Fibroblast of upper back skin (primary cell): ENCODE measurements around the gene ZNF778.

Experiments
- DNase-seq: peaks from one replicate; pipeline ENCODE4 v3.0.0-alpha.2; 2013

ZNF778 gene

DNA sequence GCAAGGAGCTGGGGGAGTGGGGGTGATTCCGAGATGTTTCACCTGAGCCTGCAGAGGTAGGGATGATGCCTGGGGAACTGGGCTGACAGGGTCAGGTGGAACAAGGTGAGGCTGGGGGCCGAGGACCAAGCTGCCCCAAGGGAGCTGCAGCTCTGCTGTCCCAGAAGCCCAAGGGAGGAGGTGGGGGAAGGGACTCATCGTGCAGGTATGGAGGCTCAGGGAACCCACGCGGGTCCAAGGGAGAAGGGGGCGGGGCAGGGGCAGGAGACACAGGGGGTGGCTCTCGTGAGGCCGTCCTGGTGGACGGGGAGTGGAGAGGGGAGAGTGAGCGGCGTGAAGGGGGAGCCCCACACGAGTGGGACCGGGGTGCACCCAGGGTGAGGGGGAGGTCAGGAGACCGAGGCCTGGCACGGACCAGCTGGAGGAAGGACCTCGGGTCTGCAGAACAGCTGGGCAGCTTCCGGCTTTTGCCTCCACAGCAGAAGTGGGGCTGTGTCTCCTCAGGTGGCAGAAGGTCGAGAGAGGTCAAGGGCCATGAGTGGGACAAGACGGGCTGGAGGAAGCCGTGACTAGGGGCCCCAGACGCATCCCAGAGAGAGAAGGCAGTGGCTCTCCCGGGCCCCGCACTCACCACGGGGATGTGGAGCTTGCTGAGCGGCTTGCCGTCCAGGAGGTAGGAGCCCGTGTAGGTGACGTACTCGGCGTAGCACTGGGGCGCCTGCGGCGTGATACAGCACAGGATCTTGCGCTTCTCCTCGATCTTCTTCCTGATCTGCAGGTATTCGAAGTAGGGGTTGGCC lies 61.1 kb downstream of the ZNF778 start:
- DNase-seq = no peak

DNA sequence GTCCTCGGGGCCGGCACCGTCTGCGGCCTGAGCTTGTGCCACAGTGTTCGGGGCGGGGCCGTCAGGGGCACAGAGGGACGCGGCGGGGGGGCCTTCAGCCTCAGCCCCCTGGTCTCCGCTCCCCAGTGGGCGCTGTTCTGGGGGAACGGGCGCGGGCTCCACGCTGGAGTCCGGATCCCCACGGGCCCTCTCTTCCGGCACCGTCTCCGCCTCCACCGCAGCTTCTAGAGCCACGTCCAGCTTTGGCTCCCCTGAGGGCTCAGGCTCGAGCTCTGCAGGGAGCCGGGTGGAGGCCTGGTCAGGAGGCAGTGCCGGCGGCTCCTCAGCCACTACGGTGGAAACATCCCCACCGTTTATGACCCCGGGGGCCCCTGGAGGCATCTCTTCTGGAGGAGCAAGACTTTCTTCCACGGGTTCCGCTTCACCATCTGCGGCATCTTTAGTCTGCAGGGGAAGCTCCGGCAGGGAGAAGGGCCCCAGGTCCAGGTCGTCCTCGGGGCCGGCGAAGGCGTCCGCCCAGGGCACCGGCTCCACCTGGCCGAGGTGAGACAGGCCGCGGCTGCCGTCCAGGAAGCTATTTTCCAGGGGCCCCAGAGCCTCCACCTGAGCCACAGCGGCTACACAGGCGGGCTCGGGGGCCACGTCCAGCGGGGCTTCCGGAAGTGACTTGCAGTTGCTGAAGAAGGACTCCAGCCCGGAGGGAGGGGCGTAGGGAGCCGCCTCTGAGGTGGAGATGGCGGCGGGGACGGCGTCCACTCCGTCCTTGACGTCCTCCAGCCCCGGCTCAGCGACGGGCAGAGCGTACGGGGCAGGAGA lies 62.4 kb downstream of the ZNF778 start:
- DNase-seq = no peak

DNA sequence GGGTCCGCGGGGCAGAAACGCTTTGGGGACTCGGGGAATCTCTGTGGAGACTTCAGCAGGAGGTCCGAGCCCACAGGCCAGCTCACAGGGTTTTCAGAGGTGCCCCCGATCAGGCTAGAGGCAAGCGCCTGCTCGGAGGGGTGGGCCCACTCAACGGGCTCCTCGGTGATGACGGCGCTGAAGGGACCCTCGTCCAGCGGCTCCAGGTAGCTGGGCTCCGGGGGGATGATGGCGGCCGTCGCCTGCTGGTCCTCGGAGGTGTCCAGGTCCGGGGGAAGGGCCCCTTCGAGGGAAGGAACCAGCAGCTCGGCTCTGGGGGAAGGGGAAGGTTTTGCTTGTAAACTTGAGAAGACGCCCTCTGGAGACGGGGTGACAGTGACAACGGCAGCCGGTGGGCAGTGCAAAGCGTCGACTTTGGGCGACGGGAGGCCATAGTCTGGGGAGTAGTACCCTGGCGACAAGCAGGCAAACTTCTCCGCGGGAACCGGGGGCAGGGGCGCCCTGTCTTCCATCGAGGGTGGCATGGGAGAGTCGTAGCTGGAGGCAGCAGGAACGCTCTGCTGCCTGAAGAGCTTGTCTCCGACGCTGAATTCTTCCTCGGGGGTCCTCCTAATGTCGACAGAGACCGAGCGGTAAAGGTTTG lies 63.2 kb downstream of the ZNF778 start:
- no peak for DNase-seq

DNA sequence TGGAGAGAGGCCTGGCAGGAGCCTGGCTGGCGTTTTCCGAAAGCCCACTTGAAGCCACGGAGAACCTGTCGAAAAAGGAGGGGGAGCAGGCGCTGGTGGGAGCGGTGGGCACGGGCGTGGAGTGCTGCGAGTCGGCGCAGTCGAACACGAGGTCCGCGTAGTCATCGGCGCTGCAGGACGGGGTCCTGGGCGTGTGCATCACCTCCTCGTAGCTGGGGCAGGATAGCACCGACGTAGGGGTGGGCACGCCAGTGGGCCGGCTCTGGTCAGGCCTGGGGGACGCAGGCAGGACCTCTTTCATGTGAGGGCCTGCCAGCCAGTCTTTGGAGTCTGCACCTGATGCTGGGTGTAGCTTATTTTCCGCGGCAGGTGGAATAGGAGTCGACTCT lies 63.7 kb downstream of the ZNF778 start:
- DNase-seq = no peak

DNA sequence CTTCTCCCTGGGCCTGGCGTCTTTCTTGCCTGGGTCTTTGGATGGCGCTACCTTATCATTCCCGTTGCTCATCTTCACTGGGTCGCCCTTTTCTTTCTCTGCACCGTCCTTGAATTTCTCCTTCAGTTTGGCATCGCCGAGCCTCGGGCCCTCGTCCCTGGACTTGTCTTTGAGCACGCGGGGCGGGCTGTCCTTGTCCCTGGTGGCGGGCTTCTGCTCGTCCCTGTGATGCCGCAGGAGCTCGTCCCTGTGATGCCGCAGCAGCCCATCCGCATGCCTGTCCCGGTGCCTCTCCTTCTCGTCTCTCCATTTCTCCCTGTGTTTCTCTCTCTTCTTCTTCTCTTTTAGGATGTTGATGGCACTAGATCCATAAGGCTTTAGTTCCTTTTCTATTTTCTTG lies 64.3 kb downstream of the ZNF778 start:
- no peak for DNase-seq

DNA sequence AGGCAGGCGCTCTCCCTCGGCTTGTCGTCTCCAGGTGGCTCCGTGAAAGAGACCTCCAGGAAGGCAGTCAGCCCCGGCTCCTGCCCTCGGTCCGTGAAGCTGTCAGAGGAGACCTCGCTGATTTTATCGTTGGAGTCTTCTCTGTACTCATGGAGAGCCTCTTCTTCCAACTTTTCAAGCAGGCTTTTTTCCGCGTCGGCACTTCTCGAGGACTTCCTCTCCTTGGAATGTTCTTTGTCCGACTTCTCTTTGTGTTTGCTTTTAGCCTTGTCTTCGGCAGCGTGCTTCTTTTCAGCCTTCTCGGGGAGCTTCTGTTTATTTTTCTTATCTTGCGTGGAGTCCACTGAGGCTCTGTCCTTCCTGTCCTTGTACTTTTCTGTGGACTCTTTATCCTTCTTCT lies 65.0 kb downstream of the ZNF778 start:
- DNase-seq = no peak

DNA sequence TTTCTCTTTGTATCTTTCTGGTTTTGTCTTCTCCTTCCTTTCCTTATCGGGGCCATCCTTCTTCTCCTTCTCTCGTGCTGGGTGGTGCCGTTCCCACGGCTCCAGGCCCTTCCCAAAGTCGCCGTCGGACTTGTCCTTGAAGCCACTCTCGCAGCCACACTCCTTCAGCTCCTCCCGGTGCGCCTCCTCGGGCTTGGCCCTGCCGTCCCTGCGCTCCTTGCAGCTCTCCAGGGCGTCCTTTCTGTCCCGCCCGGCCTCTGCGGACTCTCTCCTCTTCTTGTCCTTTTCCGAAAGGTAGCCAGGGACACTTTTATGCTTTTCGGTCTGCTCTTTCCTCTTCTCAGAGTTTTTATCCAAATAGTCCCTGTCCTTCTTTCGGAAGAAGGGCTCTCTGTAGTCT lies 65.9 kb downstream of the ZNF778 start:
- no peak for DNase-seq

DNA sequence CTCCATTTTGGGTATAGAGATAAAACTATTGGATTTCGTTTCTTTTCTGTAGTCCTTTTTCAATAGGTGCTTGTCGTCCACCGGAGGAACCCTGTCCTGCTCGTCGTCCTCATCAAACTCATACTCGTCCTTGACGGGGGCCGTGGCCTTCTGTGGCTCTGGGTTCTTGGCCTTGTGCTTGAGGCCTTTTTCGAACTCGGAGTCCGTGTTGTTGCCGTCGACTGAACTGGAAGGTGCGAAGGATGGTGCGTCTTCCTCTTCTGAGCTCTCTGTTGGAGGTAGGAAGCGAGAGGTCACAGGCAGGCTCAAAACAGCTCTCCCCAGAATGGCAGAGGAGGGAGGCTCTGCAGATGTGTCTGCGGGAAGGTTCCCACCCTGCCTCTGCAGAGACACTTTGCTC lies 67.9 kb downstream of the ZNF778 start:
- DNase-seq = no peak

DNA sequence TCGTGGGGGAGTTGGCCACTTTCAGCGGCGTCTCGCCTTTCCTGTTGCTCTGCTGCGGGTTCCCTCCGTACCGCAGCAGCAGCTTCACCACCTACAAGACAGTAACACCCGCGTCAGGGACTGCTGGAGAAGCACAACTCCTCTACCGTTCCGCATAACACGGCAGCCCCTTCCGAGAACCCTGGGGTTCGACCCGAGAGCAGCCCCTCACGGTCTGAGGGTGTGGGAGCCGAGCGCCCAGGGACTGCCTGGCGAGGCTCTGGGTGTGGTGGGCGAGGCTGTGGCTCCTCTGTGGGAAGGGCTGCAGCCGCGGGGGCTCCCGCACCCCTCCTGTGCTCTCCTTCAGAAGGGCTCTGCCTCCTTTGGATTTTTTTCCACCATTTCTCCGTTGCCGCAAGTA lies 68.6 kb downstream of the ZNF778 start:
- no peak for DNase-seq
